Fibroblast of gingiva (primary cell): ENCODE measurements around the gene CFAP45.

Experiments
- DNase-seq: peaks from one replicate; pipeline ENCODE4 v3.0.0-alpha.2; 2011; ENCODE audit warnings: low read depth

Gene CFAP45

GRCh38 chr1:159851407-159851806 lies 48.6 kb downstream of the CFAP45 start:
- no peak for DNase-seq

- DNase-seq, result no peak
Measured at GRCh38 chr1:159849626-159850366, 50.2 kb downstream of the CFAP45 start.

- DNase-seq, result no peak
Measured at GRCh38 chr1:159848326-159848725, 51.6 kb downstream of the CFAP45 start.

GRCh38 chr1:159847231-159847630 lies 52.7 kb downstream of the CFAP45 start:
- DNase-seq, result no peak

- no peak for DNase-seq
Measured at GRCh38 chr1:159845751-159846629, 54.0 kb downstream of the CFAP45 start.

- no peak for DNase-seq
Measured at GRCh38 chr1:159843459-159843858, 56.5 kb downstream of the CFAP45 start.

GRCh38 chr1:159841749-159842148 lies 58.2 kb downstream of the CFAP45 start:
- DNase-seq, result no peak

- DNase-seq, result no peak
Measured at GRCh38 chr1:159839116-159839849, 60.7 kb downstream of the CFAP45 start.

- no peak for DNase-seq
Measured at GRCh38 chr1:159838715-159839114, 61.2 kb downstream of the CFAP45 start.

GRCh38 chr1:159835862-159836525 lies 64.0 kb downstream of the CFAP45 start:
- no peak for DNase-seq

- no peak for DNase-seq
Measured at GRCh38 chr1:159835356-159835755, 64.6 kb downstream of the CFAP45 start.

GRCh38 chr1:159832309-159832708 lies 67.7 kb downstream of the CFAP45 start:
- no peak for DNase-seq

- DNase-seq, result no peak
Measured at GRCh38 chr1:159831412-159832141, 68.4 kb downstream of the CFAP45 start.

GRCh38 chr1:159830722-159831121 lies 69.2 kb downstream of the CFAP45 start:
- DNase-seq, result no peak

- peak; percentile 29 for DNase-seq
Measured at GRCh38 chr1:159829822-159830465, 70.0 kb downstream of the CFAP45 start.

GRCh38 chr1:159829273-159829634 lies 70.7 kb downstream of the CFAP45 start:
- no peak for DNase-seq

- no peak for DNase-seq
Measured at GRCh38 chr1:159828581-159829272, 71.2 kb downstream of the CFAP45 start.

- DNase-seq, result no peak
Measured at GRCh38 chr1:159828176-159828575, 71.8 kb downstream of the CFAP45 start.

- no peak for DNase-seq
Measured at GRCh38 chr1:159827549-159827948, 72.4 kb downstream of the CFAP45 start.

GRCh38 chr1:159827102-159827490 lies 72.9 kb downstream of the CFAP45 start:
- DNase-seq, result no peak
